Melanocyte of skin (primary cell): ENCODE results near the gene PROSER1. TPM values are rescaled to one million over a fixed set of nuclear protein-coding genes. Genes with fewer than 3 reads are reported as not detected.

Source experiments
- total RNA-seq, 2 donors: library from RNA; depleted of rRNA; stranded (reverse); fragments of >200 nt; gene quantifications; 2 replicates each; pipeline ENCODE4 v1.2.3, GENCODE V29; 2012

The PROSER1 gene
- 10 to 100 TPM in 1 of 2 donors, 1 to 10 TPM in 1; 9.3 to 11.3 TPM for total RNA-seq

GRCh38 chr13:39037880-39038568 is at the start of gene PROSER1, which contains the start of gene NHLRC3:
PROSER1 (minus strand) TSS chr13:39038089; CDS start chr13:39037242, 847 bp downstream.
NHLRC3 (plus strand) TSS chr13:39038456; CDS start chr13:39038640, 184 bp downstream.

DNA sequence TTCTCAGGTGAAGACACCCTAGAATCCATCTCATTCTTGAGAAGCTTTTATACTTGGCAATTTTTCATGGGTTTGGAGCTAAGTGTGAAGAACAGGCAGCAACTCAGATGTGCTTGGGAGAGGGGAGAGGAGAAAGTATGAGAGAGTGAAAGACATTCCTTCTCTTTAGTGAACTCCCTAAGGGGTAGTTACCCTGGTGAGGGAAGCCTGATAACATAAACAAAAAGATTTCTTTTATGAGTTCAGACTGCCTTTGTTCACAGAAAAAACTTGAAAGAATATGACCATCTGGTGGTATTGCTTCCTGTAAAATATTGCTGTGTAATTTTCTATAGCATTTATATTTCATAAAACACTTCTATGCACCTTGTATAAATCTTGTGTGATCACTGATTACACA is 47.2 kb downstream of the PROSER1 start, which contains the start of gene STOML3:
TSS of gene STOML3 (minus strand) at position 139 of the 400 bp plus-strand sequence. CDS start at position 29, 110 bp downstream.

Other genes with a start within 250 kb of the PROSER1 start
- under 1 TPM in 1 of 2 donors, not detected in 1; under 0.01 TPM for gene STOML3, start 47.3 kb downstream of the PROSER1 start, total RNA-seq
- gene NHLRC3, start 367 bp upstream of the PROSER1 start, total RNA-seq: 10 to 100 TPM; 19.3 to 26.5 TPM